HFF-Myc (cell line): ENCODE results near the gene BORCS6.

ENCODE experiments used
- DNase-seq: peaks from one replicate; pipeline ENCODE4 v3.0.0-alpha.2; 2011; ENCODE audit warnings: low read depth; ENCODE audit errors: extremely low read depth
- H3K4me3 ChIP-seq: replicated peaks from 2 replicates; pipeline ENCODE4 v1.5.1; 2011; ENCODE audit warnings: low read depth, mild to moderate bottlenecking, control low read depth, low read length
- TF ChIP-seq, protein P1 (sequence below): IDR thresholded peaks from 2 replicates; pipeline ENCODE4 v1.5.1; 2012; ENCODE audit warnings: mild to moderate bottlenecking, low read depth, low read length, control low read depth; ENCODE audit errors: missing control alignments

BORCS6 gene

DNA sequence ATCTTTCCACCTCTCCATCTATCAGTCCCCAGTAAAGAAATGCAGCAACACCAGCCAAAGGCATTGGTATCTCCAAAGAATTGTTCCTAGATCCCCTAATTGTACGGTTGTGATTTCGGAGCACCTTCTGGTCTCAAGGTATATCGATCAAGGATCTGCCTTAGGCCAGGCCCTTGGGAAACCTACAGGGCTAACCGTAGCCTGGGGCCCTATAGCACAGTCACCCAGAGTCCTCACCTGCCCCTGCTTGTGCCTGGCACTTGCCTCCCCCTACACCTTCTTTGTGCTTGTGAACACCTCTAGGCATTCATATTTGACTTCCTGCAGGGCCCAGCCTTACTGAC is 37.2 kb upstream of the BORCS6 start:
- TF ChIP-seq, protein P1, sequence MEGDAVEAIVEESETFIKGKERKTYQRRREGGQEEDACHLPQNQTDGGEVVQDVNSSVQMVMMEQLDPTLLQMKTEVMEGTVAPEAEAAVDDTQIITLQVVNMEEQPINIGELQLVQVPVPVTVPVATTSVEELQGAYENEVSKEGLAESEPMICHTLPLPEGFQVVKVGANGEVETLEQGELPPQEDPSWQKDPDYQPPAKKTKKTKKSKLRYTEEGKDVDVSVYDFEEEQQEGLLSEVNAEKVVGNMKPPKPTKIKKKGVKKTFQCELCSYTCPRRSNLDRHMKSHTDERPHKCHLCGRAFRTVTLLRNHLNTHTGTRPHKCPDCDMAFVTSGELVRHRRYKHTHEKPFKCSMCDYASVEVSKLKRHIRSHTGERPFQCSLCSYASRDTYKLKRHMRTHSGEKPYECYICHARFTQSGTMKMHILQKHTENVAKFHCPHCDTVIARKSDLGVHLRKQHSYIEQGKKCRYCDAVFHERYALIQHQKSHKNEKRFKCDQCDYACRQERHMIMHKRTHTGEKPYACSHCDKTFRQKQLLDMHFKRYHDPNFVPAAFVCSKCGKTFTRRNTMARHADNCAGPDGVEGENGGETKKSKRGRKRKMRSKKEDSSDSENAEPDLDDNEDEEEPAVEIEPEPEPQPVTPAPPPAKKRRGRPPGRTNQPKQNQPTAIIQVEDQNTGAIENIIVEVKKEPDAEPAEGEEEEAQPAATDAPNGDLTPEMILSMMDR: no peak
- no peak for DNase-seq
- peak overlapping the region; percentile 30; the same call in 1 of the 2 replicates for H3K4me3 ChIP-seq

DNA sequence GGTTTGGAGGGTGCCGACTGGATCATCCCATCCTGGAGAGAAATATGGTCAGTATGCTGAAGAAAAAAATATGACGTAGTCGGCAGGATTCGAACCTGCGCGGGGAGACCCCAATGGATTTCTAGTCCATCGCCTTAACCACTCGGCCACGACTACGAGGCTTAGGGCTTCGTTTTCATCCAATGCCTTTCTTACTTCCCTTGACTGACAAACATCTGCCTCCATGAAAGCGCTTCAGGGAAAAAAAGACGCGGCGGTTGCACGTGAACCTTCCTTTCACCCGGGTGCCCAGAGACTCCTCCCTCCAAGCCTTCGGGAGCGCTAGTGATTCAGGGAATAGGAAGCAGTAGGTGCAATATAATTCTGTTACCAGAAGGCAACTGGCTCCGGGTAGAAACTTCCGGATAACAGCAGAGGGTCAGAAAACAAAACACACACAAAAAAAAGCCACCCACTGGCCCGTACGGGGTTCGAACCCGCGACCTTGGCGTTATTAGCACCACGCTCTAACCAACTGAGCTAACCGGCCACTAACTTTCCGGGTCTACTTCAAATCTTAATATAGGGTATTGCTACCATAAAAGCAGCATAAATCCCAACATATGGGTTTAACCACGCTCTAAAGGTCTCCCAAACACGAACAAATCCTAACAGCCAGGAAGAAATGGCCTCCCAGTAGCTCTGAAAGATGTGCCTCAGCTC is 36.7 kb upstream of the BORCS6 start:
- TF ChIP-seq, protein P1: no peak
- no peak for DNase-seq
- peak overlapping the region; percentile 30 for H3K4me3 ChIP-seq

DNA sequence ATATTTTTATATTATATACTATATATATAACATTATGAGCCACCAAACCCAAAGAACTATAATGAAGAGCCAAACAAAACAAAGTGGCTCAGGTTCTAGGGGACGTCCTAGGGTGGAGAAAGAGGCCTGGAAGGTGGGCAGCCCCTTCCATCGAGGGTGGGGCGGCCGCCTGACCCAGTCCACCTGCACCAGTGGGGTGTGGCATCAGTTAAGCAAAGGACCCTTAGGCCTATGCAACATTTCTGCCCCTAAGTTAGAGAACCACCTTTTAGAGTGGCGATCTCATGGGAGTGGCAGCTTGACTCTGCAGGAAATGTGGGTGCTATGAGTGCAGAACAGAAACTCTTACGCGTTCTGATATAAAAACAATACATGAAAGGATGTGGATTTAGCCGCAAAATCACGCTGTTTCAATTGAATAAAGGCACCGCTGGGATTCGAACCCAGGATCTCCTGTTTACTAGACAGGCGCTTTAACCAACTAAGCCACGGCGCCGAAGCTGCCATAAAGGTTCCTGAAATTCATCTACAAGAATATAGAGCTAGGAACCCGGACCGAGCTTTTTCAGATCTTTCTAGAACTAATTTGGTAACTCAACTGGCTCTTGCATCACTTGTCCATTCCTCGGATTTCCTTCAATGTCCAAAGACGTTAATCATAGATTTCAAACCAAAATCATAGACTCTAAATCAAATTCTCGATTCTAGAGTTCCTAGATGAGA is 36.0 kb upstream of the BORCS6 start:
- H3K4me3 ChIP-seq: peak overlapping the region; percentile 30
- no peak for DNase-seq
- TF ChIP-seq, protein P1: no peak

DNA sequence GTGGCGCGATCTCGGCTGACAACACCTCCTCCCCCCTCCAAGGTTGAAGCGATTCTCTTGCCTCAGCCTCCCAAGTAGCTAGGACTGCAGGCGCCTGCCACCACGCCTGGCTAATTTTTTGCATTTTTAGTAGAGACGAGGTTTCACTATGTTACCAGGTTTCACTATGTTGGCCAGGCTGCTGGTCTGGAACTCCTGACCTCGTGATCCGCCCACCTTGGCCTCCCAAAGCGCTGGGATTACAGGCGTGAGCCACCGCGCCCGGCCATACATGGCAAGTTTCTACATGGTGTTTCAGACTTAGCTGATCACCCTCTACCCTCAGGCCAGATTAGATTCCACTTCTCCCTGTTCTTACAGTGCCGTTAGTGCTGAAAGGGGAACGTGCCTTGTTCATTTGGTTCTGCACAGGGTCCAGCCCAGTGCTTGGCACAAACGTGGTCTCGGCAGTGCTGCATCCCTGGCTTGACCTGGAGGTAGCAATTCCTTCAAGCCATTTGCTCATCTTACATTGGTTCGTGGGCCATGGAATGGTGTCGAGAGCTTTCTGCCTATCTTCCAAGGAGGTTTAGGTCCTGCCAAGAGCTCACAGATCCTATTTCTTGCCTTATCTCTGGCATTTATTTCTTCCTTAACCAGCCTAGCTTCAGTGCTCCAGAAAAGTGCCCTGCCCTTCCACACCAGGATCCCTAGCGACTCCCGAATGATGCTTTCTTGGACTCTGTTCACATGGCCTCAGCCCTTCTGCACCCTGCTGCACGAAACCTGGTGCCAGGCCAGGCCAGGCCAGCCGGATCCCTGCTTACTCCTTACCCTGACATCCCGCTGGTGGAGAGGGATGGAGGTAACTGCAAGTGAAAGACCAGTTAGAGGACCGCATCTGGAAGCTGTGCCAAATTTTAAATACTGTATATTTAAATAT is 35.2 kb upstream of the BORCS6 start:
- no peak for DNase-seq
- H3K4me3 ChIP-seq: no peak overlapping the region
- TF ChIP-seq, protein P1: no peak

DNA sequence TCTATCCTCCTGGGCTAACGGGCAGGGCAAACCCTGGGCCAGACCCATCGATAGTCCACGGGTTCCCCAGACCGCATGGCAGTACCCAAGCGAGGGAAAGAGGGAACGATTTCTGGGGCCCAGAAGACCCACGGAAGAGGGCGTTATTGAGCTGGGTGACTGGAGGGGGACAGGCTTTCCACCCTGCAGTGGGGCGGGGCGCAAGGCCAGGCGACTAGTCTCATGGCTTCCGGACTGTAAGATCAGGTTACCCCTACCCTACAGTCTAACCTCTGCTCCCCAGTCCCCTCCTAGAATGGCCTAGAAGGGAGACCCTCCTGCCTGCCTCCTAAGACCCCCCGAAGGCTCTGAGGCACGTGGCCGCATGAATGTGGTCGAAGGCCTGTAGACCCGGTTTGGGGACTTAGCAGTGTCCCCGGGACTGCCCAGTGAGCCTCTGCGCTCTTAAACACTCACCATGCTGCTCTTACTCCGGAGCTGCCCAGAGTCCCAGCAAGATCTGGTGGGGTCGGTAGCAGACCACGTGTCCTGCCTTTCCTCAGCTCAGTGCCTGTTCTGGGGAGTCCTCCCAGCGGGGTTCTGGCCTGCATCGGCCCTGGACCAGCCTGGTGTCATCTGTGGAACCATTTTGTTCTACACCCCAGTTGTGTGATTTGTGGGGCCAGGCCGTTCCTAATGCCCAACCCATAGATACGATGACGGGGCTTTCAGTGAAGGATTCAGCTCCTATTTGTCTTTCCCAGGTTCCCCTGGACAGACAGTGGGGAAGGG is 33.6 kb upstream of the BORCS6 start:
- H3K4me3 ChIP-seq: peak overlapping the region; percentile 65
- TF ChIP-seq, protein P1: peak; percentile 6
- DNase-seq: no peak

DNA sequence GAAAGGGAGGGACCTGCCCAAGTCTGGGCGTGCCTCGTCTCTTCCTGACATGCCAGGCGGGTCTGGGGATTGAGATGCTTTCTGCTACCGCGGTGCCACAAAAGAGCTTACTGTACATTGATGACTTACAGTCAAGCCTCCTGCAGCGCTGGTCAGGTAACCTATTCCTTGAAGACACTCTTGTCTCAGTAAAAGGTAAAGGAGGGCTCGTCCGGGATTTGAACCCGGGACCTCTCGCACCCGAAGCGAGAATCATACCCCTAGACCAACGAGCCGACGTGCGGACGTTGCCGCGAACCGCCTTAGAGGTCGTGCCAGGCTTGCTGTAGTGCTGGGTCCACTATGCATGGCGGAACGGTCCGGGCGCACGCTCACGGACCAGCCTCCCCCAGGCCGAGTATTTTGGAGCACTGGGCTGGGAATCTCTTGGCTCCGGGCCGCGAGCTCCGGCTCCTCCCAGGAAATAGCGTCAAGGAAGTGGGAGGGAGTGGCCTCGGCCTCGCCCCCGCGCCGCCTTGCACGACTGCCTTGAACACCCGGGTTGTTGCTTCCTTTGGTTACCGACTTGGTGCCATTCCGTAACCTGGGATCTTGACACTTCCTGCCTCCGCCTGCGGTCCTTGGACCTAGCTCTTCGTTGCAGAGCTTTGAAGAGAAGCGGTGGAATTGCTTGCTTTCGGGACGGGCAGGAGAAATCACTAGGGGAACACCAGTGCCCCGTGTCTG is 32.8 kb upstream of the BORCS6 start:
- peak; percentile 92 for DNase-seq
- H3K4me3 ChIP-seq: peak overlapping the region; percentile 65
- TF ChIP-seq, protein P1: no peak
